ENCODE data around the gene GALNT9.
"Not testable (repeated sequence)": the region's sequence is repeated elsewhere in the genome, so short reads cannot be mapped to it uniquely, and the experiment has no call there.

The GALNT9 gene

GRCh38 chr12:132358241-132359225 is 29.1 kb upstream of the GALNT9 start:
- not testable (repeated sequence) for DNase-seq

GRCh38 chr12:132357623-132358186 is 28.3 kb upstream of the GALNT9 start:
- DNase-seq: no peak

GRCh38 chr12:132356691-132357622 is 27.6 kb upstream of the GALNT9 start:
- no peak for DNase-seq

- DNase-seq: no peak
Measured at GRCh38 chr12:132355742-132356681, 26.6 kb upstream of the GALNT9 start.

- no peak for DNase-seq
Measured at GRCh38 chr12:132354982-132355680, 25.7 kb upstream of the GALNT9 start.

GRCh38 chr12:132354211-132354981 is 25.0 kb upstream of the GALNT9 start:
- DNase-seq: no peak

GRCh38 chr12:132353811-132354210 is 24.4 kb upstream of the GALNT9 start:
- DNase-seq: no peak

- no peak for DNase-seq
Measured at GRCh38 chr12:132352896-132353800, 23.8 kb upstream of the GALNT9 start.

GRCh38 chr12:132351751-132352495 is 22.5 kb upstream of the GALNT9 start:
- DNase-seq: no peak

GRCh38 chr12:132349501-132350131 is 20.2 kb upstream of the GALNT9 start:
- DNase-seq: no peak

- DNase-seq: no peak
Measured at GRCh38 chr12:132348176-132348575, 18.8 kb upstream of the GALNT9 start.

GRCh38 chr12:132347176-132347855 is 17.9 kb upstream of the GALNT9 start:
- DNase-seq: no peak

- DNase-seq: no peak
Measured at GRCh38 chr12:132346471-132347175, 17.2 kb upstream of the GALNT9 start.

GRCh38 chr12:132345561-132346200 is 16.3 kb upstream of the GALNT9 start:
- DNase-seq: no peak

GRCh38 chr12:132345126-132345525 is 15.7 kb upstream of the GALNT9 start:
- no peak for DNase-seq

- no peak for DNase-seq
Measured at GRCh38 chr12:132344601-132345000, 15.2 kb upstream of the GALNT9 start.

Data from CD4-positive, alpha-beta T cell treated with Interleukin-12 subunit alpha and Interleukin-12 subunit beta, for 1 hour (primary cell).